COLO668 (cell line): ENCODE measurements around the gene ACP2.

Source experiments
- DNase-seq: peaks from one replicate; lab custom pipeline; 2025; ENCODE audit not compliant: unreplicated experiment; lab: John Stamatoyannopoulos, UW

ACP2 gene

GRCh38 chr11:47248664-47249377 is at the start of gene ACP2:
ACP2 (minus strand) TSS chr11:47248814; CDS start chr11:47248789, 25 bp downstream.
- peak; percentile 94 for DNase-seq

- no peak for DNase-seq
Measured at GRCh38 chr11:47296045-47296444, 47.4 kb upstream of the ACP2 start.

GRCh38 chr11:47295385-47295784 is 46.8 kb upstream of the ACP2 start:
- DNase-seq = no peak

GRCh38 chr11:47289856-47290255 is 41.2 kb upstream of the ACP2 start:
- no peak for DNase-seq

GRCh38 chr11:47288066-47288465 is 39.5 kb upstream of the ACP2 start:
- no peak for DNase-seq

- no peak for DNase-seq
Measured at GRCh38 chr11:47285969-47286770, 37.6 kb upstream of the ACP2 start.

GRCh38 chr11:47284151-47284550 is 35.5 kb upstream of the ACP2 start:
- no peak for DNase-seq

- no peak for DNase-seq
Measured at GRCh38 chr11:47282462-47282861, 33.8 kb upstream of the ACP2 start.

GRCh38 chr11:47280860-47281259 is 32.2 kb upstream of the ACP2 start:
- no peak for DNase-seq

GRCh38 chr11:47280099-47280498 is 31.5 kb upstream of the ACP2 start:
- DNase-seq = no peak

GRCh38 chr11:47278769-47279168 is 30.2 kb upstream of the ACP2 start:
- DNase-seq = no peak

GRCh38 chr11:47278058-47278457 is 29.4 kb upstream of the ACP2 start:
- no peak for DNase-seq

- no peak for DNase-seq
Measured at GRCh38 chr11:47276923-47277322, 28.3 kb upstream of the ACP2 start.

- no peak for DNase-seq
Measured at GRCh38 chr11:47274495-47275235, 26.1 kb upstream of the ACP2 start.

GRCh38 chr11:47272706-47273105 is 24.1 kb upstream of the ACP2 start:
- DNase-seq = no peak

GRCh38 chr11:47271961-47272661 is 23.5 kb upstream of the ACP2 start:
- DNase-seq = peak; percentile 71

- no peak for DNase-seq
Measured at GRCh38 chr11:47271328-47271727, 22.7 kb upstream of the ACP2 start.

- DNase-seq = peak; percentile 46
Measured at GRCh38 chr11:47270331-47271271, 22.0 kb upstream of the ACP2 start.

GRCh38 chr11:47269829-47270305 is 21.3 kb upstream of the ACP2 start, which contains the start of gene MADD:
MADD (plus strand) TSS chr11:47270133.
- DNase-seq = peak; percentile 98
